SIG-M5 treated with dmso at 0.1 percent for 504 hours (cell line): Measurements from ENCODE around the gene ATG4C.
"Not testable (repeated sequence)": the region's sequence is repeated elsewhere in the genome, so short reads cannot be mapped to it uniquely, and the experiment has no call there.

Experiments used
- DNase-seq: peaks from one replicate; lab custom pipeline; 2025; ENCODE audit not compliant: unreplicated experiment; lab: John Stamatoyannopoulos, UW

ATG4C gene, protein sequence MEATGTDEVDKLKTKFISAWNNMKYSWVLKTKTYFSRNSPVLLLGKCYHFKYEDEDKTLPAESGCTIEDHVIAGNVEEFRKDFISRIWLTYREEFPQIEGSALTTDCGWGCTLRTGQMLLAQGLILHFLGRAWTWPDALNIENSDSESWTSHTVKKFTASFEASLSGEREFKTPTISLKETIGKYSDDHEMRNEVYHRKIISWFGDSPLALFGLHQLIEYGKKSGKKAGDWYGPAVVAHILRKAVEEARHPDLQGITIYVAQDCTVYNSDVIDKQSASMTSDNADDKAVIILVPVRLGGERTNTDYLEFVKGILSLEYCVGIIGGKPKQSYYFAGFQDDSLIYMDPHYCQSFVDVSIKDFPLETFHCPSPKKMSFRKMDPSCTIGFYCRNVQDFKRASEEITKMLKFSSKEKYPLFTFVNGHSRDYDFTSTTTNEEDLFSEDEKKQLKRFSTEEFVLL

DNA sequence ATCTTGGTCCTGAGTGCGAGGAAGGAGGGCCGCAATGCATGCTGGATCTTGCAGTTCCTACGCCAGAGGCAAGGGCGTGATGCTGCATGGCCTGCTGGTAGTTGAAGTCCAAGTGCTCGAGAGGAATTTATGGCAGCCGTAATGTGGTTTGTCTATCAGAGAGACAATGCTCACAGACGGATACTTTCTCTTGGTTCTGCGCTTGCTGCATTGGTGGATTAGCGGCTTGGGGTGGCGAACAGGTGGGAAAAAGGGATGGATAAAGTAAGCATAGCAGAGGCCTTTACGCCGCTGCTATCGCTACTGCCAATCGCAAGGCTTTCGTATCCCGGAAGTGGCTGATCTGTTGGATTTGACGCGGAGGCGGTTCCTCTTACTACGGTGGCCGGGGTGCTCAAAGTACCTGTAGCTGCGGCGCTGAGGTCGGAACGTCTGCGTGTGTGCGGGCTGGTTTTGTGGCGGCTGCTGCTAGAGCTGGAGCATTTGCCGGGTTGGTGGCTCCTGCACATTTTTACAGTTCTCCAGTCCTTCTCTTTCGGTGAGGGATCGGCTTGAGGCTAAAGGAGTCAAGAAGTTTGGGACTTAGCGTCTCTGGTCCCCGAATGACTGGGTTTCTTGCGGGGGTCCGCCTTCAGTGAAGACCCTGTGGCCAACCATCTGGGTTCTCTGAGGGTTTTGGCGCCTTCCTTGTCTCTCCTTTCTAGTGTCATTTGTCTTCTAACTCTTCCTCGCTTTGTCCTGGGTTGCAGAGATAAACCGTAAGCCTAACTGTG, at the start of gene ATG4C:
Gene ATG4C (plus strand): TSS at position 397 of the 773 bp plus-strand sequence. CDS start 19,655 bp downstream, outside the sequence.
- DNase-seq, result peak; percentile 93

DNA sequence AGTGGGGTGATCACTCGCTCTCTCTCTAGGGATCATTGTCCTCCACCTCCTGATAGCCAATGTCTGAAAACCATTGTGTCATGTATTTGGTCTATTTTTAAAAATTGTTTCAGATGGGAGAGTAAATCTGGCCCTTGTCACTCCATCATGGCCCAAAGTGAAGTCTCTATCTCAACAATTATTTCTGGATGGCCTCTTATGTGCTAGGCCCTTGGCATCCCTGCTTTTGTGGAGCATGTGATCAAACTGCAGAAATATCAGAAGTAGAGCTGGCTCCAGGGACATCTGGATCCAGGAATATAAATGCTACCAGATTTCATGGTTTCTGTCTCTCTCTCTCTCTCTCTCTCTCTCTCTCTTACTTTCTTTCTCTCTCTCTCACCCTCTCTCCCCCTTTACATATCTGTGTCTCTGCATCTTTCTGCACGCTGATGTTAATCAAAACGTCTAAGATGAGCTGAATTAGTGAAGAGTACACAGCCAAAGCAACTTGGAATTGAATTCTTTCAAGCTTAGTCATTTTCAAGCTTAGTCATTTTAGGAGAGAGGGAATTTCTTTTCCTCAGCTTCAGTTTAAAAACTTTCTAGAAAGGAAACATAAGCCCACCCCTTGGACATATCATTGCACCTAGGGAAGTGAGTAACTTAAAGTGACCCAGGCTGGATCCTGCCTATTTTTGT, 48.3 kb upstream of the ATG4C start:
- no peak for DNase-seq

DNA sequence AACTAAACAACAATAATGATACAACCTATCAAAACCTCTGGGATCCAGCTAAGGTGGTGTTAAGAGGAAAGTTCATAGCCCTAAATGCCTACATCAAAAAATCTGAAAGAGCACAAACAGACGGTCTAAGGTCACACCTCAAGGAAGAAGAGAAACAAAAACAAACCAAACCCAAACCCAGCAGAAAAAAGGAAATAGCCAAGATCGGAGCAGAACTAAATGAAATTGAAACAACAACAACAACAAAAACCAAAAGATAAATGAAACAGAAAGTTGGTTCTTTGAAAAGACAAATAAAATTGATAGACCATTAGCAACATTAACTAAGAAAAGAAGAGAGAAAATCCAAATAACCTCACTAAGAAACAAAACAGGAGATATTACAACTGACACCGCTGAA, 43.2 kb upstream of the ATG4C start:
- not testable (repeated sequence) for DNase-seq

DNA sequence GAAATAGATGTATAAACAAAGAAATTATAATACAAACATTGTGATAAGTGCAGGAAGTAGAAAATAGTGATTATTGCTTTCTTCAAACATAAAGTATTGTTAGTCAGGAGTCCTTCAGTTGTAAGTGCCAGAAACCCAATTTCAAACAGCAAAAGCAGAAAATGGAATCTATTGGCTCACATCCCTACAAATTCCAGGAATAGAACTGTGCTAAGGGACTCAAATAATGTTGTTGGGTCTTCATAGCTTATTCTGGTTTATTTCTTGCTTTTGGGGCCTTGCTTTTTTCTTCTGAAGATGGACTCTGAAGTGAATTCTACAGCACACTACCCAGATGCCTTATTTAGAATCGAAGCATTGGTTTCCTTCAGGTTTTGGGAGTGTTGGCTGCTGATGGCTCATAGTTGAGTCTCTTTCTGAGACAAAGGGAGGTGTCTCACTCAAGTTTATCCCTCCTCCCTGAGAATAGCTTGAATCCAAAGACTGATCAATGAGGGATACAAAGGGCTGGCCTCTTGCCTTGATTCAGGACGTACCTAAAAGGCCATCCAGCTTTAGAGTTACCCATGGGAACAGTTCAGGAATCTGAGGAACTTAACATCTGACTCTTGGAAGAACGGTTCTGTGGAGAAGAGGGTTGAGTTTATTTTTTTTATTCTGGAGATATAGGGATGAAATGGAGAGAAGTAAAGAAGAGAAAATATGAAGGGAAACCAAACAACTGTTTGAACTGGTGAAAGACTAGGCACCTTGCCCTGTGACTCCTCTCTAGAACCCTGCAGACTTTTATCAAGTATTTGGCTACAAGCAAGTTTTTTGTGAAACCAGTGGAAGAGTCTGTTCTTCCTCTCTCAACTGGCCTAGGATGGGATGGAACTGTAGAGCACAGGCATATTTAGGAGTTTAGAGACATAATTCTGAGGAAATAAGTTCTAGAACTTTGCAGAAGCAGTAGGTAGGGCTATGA, 39.0 kb upstream of the ATG4C start:
- DNase-seq, result no peak

DNA sequence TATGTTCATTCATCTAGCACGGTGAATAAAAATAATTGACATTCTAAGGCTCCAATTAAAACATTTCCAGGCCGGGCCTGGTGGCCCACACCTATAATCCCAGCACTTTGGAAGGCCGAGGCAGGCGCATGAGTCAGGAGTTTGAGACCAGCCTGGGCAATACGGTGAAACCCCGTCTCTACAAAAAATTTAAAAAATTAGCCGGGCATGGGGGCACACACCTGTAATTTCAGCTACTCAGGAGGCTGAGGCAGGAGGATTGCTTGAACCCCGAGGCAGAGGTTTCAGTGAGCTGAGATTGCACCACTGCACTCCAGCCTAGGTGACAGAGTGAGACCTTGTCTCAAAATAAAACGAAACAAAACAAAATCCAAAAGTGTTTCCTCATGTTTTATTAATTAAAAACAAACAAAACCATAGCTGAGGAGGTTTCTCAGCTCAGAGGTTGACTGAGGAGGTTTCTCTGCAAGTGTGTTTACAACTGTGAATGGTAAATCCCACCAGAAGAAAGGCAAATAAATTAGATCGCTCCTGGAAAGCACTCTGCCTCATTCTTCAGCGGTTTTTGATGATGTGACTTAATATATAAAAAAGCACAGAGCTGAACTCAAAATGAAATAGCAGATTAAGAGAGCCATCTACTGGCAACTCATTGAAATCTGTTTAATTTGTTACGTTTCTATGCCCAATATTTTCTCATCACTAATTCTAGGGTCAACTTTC, 37.7 kb upstream of the ATG4C start:
- peak; percentile 28 for DNase-seq

DNA sequence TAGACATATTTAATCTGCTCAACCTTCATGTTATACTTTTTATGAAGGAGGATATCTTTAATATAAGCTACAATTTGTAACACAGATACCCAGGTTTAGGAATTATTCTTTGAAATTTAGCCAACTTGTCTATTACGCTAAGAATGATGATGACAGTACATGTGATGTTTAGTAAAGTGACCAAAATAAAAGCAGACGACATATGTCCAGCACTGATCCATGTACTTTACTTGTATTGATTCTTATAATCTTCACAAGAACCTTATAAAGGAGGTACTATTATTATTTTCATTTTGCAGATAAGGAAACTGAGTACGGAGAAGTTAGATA, 37.2 kb upstream of the ATG4C start:
- no peak for DNase-seq

DNA sequence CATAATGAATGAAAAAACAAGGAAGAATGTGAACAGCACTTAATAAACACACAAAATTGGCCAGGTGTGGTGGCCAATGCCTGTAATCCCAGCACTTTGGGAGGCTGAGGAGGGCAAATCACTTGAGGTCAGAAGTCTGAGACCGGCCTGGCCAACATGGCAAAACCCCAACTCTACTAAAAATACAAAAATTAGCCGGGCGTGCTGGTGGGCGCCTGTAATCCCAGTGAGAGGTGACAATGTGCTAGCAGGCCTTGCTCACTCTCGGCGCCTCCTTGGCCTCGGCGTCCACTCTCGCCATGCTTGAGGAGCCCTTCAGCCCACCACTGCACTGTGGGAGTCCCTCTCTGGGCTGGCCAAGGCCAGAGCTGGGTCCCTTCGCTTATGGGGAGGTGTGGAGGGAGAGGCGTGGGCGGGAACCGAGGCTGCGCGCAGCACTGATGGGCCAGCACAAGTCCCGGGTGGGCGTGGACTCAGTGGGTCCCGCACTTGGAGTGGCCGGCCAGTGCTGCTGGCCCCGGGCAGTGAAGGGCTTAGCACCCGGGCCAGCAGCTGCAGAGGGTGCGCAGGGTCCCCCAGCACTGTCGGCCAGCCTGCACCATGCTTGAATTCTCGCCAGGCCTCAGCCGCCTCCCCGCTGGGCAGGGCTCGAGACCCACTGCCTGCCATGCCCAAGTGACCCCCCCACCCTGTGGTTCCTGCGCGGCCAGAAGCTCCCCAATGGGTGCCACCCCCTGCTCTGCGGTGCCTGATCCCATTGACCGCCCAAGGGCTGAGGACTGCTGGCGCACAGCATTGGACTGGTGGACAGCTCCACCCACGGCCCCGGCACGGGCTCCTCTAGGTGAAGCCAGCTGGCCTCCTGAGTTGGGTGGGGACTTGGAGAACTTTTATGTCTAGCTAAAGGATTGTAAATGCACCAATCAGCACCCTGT, 30.6 kb upstream of the ATG4C start:
- no peak for DNase-seq

DNA sequence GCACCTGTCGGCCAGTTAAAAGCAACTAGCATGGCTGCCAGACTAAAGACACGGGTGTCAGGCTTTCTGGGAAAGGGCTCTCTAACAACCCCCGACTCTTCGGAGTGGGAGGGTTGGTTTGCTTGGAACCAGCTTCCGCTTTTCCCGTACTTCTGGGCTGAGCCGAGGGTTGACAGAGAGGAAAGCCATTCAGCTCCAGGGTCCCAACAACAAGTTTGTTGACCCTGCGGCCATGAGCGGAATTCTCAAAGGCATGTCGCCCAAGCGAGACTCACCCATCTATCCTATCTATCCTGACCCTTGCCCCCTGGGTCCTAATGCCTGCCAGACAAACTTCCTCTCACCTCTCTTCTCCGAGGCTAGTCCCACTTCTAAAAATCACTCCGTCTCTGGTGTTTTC, 29.0 kb upstream of the ATG4C start:
- not testable (repeated sequence) for DNase-seq

DNA sequence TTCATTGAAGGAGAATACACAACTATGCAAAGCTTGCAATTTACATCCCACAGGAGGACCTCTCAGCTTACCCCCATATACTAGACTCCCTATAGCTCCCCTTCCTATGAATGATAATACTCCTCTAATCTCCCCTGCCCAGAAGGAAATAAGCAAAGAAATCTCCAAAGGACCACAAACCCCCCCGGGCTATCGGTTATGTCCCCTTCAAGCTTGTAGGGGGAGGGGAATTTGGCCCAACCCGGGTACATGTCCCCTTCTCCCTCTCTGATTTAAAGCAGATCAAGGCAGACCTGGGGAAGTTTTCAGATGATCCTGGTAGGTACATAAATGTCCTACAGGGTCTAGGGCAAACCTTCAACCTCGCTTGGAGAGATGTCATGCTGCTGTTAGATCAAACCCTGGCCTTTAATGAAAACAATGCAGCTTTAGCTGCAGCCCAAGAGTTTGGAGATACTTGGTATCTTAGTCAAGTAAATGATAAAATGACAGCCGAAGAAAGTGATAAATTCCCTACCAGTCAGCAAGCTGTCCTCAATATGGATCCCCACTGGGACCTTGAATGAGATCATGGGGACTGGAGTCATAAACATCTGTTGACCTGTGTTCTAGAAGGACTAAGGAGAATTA, 27.6 kb upstream of the ATG4C start:
- not testable (repeated sequence) for DNase-seq

DNA sequence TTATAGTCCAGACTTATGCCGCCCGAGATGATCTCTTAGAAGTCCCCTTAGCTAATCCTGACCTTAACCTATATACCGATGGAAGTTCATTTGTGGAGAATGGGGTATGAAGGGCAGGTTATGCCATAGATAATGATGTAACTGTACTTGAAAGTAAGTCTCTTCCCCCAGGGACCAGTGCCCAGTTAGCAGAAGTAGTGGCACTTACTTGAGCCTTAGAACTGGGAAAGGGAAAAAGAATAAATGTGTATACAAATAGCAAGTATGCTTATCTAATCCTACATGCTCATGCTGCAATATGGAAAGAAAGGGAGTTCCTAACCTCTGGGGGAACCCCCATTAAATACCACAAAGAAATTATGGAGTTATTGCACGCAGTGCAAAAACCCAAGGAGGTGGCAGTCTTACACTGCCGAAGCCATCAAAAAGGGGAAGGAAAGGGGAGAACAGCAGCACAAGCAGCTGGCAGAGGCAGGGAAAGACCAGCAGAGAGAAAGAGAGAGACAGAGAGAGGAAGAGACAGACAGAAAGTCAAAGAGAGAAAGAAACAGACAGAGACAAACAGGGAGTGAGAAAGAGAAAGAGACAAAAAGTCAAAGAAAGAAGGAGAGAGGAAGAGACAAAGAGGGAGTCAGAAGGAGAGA, 24.6 kb upstream of the ATG4C start:
- DNase-seq, result not testable (repeated sequence)

DNA sequence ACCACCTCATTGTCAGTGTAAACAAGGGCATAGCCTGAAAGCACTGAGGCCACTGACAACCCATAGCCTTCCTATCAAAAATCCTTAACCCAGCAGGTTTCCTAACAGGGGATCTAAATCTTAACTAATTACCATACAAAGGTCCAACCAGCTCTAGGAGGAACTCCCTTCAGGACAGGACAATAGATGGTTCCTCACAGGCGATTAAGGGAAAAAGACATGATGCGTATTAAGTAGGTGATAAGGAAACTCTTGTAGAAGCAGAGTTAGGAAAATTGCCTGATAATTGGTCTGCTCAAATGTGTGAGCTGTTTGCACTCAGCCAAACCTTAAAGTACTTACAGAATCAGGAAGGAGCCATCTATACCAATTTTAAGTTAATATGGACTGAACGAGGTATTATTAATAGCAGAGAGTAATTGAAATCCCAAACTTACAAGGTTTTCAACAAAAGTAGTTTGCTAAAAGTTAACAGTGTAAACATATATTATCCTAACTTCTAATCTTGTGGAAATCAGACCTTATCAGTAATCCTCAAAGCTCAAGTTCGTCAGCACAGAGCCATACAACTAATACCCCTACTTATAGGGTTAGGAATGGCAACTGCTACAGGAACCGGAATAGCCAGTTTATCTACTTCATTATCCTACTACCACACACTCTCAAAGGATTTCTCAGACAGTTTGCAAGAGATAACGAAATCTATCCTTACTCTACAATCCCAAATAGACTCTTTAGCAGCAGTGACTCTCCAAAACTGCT, 23.7 kb upstream of the ATG4C start:
- not testable (repeated sequence) for DNase-seq

DNA sequence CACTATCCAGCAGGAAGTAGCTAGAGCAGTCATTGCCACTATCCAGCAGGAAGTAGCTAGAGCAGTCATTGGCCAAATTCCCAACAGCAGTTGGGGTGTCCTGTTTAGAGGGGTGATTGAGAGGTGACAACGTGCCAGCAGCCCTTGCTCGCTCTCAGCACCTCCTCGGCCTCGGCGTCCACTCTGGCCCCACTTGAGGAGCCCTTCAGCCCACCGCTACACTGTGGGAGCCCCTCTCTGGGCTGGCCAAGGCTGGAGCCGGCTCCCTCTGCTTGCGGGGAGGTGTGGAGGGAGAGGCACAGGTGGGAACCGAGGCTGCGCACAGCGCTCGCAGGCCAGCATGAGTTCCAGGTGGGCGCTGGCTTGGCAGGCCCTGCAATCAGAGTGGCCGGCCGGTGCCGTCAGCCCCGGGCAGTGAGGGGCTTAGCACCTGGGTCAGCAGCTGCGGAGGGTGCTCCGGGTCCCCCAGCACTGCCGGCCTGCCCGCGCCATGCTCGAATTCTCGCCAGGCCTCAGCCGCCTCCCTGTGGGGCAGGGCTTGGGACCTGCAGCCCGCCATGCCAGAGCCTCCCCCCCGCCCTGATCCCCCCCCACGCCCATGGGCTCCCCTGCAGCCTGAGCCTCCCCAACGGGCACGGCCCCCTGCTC, 22.6 kb upstream of the ATG4C start:
- DNase-seq, result not testable (repeated sequence)

DNA sequence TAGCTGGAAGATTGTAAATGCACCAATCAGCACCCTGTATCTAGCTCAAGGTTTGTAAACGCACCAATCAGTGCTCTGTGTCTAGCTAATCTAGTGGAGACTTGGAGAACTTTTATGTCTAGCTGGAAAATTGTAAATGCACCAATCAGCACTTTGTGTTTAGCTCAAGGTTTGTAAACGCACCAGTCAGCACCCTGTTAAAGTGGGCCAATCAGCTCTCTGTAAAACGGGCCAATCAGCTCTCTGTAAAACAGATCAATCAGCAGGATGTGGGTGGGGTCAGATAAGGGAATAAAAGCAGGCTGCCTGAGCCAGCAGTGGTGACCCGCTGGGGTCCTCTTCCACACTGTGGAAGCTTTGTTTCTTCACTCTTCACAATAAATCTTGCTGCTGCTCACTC, 21.9 kb upstream of the ATG4C start:
- not testable (repeated sequence) for DNase-seq

DNA sequence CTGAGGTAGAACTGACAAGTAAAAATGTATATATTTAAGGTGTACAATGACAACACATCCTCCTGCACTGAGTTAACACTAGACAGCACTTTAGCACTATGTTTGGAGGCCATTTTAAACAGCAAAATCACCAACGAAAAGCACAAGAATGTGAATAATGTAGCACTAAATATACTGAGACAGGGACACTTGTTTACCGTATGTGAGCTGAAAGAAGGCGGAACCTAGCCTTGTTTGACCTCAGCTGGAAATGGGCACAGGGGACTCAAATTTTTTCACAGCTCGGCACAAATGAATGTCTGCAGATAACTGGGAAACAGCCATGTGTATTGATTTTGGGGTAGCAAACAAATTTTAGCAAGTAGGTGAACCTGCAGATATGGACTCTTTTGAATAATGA, 18.0 kb upstream of the ATG4C start:
- DNase-seq, result no peak

DNA sequence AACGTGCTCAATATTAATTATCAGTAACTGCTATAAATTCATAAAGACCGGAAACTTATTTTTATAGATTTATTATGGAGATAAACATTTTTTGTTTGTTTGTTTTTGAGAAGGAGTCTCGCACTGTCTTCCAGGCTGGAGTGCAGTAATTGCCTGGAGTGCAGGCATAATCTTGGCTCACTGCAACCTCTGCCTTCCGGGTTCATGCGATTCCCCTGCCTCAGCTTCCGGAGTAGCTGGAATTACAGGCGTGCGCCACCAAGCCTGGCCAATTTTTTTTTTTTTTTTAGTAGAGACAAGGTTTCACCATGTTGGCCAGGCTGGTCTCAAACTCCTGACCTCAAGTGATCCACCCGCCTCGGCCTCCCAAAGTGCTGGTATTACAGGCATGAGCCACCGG, 15.4 kb upstream of the ATG4C start:
- DNase-seq, result not testable (repeated sequence)

DNA sequence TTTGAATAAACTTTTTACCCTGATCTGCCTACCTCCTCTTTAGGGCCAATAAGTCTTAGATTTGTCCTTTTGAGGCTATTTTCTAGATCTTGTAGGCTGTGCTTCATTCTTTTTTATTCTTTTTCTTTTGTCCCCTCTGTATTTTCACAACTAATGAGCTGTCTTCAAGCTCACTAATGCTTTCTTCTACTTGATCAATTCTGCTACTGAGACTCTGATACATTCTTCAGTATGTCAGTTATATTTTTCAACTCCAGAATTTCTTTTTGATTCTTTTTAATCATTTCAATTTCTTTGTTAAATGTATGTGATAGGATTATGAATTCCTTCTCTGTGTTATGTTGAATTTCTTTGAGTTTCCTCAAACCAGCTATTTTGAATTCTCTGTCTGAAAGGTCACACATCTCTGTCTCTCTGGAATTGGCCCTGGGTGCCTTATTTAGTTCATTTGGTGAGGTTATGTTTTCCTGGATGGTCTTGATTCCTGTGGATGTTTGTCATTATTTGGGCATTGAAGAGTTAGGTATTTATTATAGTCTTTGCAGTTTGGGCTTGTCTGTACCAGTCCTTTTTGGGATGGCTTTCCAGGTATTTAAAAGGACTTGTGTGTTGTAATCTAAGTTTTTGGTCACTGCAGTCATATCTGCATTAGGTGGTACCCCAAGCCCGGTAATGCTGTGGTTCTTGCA, 11.2 kb upstream of the ATG4C start:
- no peak for DNase-seq
